PC-9 (cell line): ENCODE data around the gene LGR6.

Experiments
- EZH2 ChIP-seq: fragments of 200-600 bp; sonication (generic); IDR thresholded peaks from 2 replicates; pipeline ENCODE4 v1.8.0; 2017; ENCODE audit warnings: antibody characterized with exemption, low read depth
- TF ChIP-seq, protein P1 (sequence below): fragments of 200-600 bp; sonication (generic); conservative IDR thresholded peaks from 2 replicates; pipeline ENCODE4 v1.6.1; 2017; ENCODE audit warnings: mixed run types, antibody characterized with exemption, mild to moderate bottlenecking, moderate library complexity

DNA sequence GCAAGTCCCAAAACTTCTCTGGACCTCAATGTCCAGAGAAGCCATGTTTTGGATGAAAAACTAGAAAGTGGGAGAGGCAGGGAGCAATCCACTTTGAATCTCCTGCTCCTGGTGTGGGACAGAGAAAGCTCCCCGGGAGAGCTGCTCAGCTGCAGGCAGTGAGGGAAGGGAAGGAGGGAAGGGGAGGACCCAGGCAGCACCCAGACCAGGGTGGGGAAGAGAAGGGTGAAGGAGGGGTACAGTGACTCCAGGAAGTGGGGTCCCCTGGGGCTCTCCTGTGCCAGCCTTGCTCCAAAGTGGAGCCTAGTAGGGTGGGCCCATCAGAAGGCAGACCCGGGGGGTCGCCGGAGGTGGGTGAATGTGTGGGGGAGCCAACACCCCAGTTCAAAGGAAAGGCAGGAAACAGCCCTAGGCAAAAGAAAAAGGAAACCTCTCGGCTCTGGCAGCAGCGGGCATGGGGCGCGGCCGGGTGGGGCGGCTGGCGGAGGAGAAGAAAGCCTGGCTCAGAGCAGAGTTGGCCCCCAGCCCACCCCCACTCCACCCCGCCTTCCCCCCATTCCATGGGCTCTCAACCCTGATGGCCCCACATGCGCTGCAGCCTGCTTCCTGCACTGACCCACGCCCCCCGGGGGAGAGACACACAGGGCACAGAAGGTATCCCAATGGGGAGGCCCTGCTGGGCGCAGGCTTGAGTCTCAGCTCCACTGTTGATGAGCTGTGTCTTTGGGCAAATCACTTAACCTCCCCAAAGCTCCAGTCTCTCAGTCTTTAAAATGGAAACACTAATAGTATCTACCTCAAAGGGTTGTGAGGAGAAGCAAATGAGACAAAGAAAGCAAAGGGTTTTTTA lies 5.7 kb downstream of the LGR6 start:
- TF ChIP-seq, protein P1, sequence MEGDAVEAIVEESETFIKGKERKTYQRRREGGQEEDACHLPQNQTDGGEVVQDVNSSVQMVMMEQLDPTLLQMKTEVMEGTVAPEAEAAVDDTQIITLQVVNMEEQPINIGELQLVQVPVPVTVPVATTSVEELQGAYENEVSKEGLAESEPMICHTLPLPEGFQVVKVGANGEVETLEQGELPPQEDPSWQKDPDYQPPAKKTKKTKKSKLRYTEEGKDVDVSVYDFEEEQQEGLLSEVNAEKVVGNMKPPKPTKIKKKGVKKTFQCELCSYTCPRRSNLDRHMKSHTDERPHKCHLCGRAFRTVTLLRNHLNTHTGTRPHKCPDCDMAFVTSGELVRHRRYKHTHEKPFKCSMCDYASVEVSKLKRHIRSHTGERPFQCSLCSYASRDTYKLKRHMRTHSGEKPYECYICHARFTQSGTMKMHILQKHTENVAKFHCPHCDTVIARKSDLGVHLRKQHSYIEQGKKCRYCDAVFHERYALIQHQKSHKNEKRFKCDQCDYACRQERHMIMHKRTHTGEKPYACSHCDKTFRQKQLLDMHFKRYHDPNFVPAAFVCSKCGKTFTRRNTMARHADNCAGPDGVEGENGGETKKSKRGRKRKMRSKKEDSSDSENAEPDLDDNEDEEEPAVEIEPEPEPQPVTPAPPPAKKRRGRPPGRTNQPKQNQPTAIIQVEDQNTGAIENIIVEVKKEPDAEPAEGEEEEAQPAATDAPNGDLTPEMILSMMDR: no peak
- TF ChIP-seq EZH2: no peak
